Sigmoid colon (tissue), 4 donors: Measurements from ENCODE around the gene ZFYVE1.

Source experiments
- POLR2A ChIP-seq, 2 donors: fragments of 450-650 bp; IDR thresholded peaks; one replicate each; pipeline ENCODE4 v1.6.1; 2016; ENCODE audit warnings: antibody characterized with exemption in 2 of 2, mild to moderate bottlenecking in 2 of 2, moderate library complexity in 2 of 2
- POLR2AphosphoS5 ChIP-seq, 4 donors: sonication (generic); formaldehyde crosslinking; IDR thresholded peaks; one replicate each; pipeline ENCODE4 v1.6.1; 2017; ENCODE audit warnings: antibody characterized with exemption in 4 of 4
- TF ChIP-seq, protein P1 (sequence below), 4 experiments: fragments of 450-650 bp in 3 of 4; fragments of 200-600 bp in 1 of 4; IDR thresholded peaks; one replicate each; pipeline ENCODE4 v1.5.1; 2016 to 2019; ENCODE audit warnings: antibody characterized with exemption in 4 of 4, mild to moderate bottlenecking in 3 of 4, moderate library complexity in 2 of 4

DNA sequence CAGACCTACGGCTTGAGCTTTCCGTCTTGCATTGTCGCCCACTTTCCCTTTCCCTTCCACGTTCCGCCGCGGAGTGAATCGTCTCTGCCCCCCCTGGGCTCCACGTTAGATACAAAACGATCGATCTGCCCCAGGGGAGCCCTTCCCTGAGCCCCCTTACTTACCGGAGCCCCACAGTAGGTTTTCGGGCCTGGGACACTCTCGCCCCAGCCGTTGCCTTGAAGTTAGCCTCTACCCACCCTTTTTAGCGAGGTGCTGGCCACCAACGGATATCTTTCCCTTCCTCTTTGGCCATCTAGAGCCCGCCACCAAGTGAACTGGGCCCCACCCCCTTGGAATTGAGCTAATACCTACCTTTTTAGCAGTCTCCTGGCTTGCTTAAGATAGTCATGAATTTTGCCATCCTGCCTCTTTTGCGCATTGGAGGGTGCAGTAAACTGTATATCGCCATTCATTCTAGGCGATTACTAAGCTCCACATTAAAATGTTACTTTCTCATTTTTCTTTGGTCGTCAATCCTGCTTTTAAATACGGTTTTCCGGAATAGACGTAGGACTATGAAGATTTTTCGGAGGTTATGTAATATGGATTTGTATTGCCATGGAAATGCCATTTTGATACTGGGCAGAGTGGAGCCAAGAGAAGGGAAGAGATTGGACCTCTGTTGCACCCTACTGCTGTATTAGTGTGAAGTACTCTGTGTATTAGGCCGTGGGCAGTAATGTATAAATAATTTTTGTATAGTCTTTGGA, 32.2 kb upstream of the ZFYVE1 start:
- TF ChIP-seq, protein P1, sequence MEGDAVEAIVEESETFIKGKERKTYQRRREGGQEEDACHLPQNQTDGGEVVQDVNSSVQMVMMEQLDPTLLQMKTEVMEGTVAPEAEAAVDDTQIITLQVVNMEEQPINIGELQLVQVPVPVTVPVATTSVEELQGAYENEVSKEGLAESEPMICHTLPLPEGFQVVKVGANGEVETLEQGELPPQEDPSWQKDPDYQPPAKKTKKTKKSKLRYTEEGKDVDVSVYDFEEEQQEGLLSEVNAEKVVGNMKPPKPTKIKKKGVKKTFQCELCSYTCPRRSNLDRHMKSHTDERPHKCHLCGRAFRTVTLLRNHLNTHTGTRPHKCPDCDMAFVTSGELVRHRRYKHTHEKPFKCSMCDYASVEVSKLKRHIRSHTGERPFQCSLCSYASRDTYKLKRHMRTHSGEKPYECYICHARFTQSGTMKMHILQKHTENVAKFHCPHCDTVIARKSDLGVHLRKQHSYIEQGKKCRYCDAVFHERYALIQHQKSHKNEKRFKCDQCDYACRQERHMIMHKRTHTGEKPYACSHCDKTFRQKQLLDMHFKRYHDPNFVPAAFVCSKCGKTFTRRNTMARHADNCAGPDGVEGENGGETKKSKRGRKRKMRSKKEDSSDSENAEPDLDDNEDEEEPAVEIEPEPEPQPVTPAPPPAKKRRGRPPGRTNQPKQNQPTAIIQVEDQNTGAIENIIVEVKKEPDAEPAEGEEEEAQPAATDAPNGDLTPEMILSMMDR (IDR thresholded peaks at IDR 0.05) = no peak
- no peak for TF ChIP-seq POLR2A (IDR thresholded peaks at IDR 0.05)
- TF ChIP-seq POLR2AphosphoS5 (IDR thresholded peaks at IDR 0.05) = peak in 3 of 4 donors; percentile 26 to 57 (median 37)
